ENCODE measurements around the gene C18orf32.
"Not testable (repeated sequence)": the region's sequence is repeated elsewhere in the genome, so short reads cannot be mapped to it uniquely, and the experiment has no call there.

Gene C18orf32

DNA sequence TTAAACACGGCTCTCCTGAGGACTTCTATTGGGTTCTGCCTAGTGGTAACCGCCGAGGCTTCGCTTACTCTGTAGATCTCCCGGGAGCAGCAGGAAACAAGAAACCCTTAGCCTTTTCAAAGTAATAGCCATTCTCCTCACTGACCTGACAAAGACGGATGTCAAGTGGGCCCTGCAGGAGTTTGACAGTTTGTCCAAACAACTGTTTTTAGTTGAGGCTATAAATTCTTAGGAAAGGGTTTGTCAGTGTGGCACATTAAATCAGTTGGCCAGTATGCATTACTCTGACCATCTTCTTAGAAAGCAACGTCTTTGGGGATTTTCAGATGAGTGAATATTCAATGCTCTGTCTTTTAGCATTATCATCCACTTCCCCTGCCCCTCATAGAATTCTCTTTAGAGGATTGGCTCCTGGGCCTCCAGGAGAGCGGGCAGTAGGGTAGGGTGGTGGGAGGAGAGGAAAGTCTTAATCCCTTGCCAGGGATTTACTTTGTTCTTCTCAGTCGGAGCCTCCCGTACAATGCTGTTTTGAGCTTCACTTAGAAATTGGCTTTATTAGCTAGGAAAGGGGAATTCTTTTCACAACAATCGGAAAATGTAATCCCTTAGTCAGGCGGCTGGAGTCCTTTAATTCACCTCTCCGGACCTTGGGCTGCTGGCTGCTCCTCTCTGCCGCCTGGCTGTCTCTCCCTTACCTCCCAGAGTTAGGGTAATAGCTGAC lies 13.3 kb upstream of the C18orf32 start:
- DNase-seq, result no peak

DNA sequence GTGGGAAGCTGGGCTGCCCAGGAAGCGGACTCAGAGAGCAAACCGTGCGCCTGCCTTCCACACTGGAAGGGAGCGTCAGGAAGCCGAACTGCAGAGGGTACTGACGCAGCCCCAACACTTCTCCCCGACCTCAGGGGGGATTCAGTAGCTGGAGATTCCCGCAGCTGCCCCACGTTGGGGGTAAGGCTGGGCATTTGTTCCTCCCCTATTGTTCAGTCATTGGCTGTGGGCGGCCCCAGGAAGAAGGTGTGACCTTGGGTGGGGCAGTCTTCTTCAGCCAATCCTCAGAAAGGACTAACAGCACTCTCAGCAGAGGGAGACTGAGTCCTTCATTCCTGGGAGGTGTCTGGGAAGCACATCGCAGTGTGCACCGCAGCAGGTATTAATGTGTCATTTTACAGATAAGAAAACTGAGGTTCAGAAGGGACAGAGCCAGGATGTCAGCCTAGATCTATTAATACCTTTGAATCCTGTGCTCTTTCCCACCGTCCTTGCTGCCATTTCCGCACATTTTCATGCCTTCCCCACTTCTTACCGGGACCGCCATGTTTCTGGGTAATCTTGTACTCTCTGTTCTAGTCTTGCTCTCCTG lies 12.1 kb upstream of the C18orf32 start:
- DNase-seq, result no peak

DNA sequence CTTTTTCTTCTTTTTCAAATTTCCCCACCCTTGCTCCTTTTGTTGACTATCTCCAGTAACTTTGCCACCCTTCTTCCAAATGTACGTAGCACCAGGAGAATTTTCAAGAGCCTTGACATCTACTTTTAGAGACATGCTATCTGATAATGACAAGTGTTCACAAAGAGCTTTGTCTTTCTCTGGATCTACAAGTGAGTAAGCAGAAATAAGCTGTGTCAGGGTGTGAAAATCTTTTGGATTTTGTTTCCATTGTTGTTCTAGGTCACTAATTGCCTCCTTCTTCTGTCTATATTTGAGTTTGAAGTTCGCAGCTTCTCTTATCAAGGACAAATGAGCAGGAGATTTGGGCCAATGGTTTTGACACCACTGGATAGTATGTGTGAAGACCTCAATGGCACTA lies 8.4 kb upstream of the C18orf32 start:
- DNase-seq, result no peak

DNA sequence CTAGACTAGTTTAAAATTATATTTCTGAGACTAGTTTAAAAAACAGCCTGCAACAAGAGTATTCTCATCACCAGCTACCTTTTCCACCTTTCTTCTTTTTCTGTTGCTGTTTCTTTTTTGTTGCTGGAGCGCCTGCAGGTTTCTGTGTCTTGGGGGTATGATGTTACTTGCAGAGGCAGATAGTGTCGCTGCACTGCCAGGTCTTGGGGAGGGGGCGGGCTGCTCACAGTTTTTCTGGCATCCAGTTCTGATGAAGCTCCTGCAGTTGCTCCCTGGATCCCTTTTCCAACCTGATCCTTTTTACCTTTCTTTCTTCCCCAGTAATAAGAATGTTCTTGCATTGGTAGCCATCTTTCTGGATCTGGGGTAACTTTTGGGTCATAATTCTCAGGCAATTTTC lies 8.0 kb upstream of the C18orf32 start:
- DNase-seq, result no peak

DNA sequence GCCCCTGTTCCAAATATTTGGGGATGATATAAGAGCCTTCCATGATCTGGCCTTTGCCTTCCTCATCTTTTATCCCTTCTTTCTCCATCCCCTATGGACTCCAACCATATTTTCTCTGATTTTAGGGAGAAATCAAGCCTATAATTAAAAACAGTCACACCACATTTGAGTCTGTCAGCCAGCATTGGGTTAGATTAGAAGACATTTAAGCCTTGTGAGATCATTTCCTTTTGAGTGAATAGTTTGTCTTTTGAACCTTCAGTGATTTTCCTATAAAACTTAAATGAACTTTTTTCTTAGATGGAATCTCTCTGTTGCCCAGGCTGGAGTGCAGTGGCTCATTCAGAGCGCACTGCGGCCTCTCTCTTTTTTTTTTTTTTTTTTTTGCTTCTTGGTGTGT lies 7.6 kb upstream of the C18orf32 start:
- no peak for DNase-seq

DNA sequence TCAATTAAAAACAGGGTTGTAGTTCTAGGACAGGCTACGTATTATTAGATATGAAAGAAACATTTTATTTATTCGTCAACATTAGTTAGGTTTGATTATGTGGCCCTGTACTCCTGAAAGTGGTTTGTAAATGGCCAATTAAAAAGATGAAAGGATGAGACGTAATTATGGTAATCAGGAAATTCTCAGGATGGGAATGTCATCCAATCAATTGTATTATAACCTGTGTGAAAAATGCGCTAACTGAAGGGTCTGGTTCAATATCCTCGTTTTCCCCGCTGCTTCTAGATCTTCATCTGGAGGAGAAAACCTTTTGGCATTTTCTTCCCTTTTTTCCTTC lies 5.6 kb upstream of the C18orf32 start:
- DNase-seq, result no peak

DNA sequence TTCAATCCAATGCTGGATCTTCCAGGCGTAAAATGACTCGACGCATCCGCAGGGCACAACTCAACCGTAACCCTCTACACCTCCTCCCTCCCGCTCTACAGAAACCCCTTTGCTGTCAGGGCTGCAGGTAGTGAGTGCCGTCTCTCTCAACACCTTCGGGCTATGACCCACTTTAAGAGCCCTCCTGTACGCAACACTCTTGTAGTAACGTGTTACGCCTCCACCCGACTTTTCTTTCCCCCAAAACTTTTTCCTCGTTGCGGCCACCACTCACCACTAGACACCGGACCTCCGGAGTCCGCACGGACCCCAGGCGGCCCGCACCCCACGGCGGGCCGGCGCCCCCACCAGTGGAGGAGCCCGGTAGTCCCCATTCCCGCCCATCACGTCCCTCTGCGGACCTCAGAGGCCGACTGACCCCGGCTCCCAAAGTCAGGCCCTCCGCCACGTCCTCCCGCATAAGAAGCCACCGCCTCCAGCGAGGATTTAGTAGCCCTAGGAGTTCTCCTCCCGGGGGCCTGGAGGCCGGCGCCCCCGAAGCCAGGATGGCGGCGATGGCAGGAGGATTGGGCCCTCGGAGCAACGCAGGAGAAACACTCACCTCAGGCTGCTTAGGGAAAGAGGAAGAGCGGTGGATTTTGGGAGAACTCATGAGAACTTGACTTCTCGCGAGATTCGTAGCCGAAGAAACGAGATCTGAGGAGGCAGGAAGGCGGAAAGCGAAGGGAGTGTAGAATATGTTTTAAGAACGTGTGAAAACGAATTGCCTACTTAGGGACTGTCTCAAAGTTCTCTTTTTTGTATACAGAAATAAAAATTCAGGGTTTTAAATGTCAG lies 5.0 kb upstream of the C18orf32 start, which contains the start of gene RPL17:
Gene RPL17 (minus strand): TSS at position 609 of the 837 bp plus-strand sequence.
- peak; percentile 93 for DNase-seq

DNA sequence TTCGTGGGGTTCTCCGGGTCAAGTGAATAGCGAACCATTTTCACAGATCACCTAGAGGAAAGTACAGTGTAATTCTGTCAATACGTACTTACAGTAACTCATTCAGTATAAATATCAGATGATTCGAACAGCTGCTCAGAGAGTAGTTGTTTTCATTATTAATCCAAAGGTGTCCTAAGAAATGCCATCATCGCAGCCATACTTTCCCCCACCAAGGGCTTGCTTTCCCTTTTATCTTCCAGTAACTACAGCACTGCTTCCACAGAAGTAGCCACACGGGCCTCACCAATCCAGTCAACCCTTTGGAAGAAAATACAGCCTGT lies 4.5 kb upstream of the C18orf32 start:
- no peak for DNase-seq

DNA sequence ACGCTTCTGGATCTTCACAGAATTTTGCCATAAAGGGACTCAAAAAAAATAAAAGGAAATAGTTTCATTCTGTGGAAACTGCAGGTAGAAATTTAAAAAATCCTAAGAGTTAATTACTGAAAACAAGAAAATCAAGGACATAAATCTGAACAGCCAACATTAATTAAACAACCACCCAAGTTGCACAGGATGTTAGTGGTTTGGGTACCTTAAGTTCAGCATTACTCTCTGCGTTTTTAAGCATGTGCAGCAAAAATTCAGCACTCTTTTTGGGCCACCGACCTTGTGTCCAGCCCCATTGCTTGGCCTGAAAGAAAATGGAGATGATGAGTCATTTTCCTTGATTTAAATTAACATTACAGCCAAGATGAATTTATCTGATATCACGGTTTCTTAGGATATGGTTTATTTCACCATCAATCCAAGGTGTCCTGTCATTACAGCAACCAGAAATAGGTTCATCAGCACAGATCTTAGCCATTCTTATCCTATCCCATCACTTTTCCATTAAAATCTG lies 3.3 kb upstream of the C18orf32 start:
- DNase-seq, result no peak

DNA sequence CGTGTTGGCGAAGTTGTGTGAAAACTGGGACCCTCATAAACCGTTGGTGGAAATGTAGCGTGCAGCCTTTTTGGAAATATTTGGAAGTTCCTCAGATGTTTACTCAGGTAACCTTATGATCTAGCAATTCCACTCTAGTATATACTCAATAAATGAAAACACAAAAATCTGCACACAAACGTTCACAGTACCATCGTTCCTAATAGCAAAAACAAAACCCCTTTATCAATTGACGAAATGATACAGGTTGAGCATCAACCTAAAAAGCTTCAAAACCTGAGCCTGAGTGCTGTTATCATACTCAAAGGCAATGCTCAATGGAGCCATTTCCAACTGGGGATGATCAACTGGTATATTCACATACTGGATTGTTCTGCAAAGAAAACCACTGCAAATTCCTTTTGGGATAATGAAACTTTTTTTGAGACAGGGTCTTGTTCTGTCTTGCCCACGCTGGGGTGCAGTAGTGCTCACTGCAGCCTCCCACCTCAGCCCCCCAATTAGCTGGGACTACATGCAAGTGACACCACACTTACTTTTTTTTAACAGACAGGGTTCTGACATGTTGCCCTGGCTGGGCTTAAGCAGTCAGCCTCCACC lies 777 bp upstream of the C18orf32 start:
- DNase-seq, result no peak

DNA sequence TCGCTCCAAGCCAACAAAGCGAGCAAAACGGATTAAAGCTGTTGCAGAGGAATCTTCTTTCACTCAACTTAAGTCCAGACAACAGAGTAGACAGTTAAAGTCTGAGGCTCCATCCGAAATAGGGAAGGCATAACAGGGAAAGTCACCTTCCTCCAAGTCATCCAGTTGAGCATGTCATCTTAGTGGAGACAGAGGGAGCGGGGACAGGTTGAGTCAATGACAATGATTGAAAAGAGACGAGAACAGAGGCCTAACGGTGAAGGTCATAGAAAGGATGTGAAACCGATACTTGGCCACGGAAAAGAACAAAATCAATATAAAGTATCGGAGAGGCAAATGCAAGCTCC lies 455 bp downstream of the C18orf32 start:
- DNase-seq, result no peak

DNA sequence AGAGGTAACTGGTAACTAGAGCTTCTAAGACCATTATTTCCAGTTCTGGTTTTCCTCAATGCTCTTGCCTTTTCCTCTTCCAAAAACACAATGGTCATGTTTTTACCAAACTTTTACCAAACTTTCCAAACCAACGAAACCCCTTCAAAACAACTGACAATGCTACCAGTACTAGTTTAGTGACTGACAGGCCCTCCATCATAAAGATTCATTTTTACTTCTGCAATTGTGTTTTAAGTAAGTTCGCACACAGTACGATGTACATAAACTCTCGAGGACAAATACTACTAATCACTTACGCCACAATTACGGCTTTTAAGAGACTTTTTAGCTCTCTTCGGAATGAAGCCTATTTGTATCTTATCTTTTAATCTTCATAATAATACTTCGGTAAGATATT lies 900 bp downstream of the C18orf32 start:
- DNase-seq, result no peak

DNA sequence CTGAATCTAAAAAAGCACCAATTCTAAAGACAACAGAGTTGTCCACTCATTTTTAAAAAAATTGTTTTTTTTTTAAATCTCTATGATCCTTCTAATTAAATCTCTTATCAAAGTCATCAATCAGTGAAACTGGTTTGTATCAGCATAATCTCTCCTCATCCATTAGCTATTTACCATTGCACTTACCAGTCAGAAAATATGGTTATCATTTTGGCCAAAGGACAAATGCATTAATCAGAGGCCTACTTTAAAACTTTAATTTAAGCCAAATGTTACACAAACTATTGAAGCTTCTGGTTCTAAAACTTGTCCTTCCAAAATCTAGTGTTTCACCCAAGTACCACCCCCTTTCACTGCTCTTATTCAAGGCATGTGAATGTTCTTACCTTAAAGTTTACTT lies 3.8 kb downstream of the C18orf32 start:
- DNase-seq, result no peak

DNA sequence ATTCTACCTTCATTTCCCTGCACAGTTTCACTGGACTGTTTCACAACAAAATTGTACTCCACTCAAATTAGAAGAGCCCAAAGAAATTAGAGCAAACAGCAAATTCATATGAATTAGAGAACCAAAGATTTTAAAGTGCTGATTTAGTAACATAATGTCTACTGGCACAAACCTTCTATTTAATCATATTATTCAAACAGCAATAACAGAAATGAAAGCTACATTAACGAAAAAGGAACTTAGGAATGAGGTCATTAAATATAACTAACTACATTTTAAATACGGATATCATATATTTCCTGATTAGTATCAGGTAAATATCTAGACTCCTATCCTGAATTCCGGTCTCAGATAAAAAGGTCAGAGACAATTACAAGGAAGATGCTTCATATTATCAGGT lies 5.1 kb downstream of the C18orf32 start:
- DNase-seq, result no peak

DNA sequence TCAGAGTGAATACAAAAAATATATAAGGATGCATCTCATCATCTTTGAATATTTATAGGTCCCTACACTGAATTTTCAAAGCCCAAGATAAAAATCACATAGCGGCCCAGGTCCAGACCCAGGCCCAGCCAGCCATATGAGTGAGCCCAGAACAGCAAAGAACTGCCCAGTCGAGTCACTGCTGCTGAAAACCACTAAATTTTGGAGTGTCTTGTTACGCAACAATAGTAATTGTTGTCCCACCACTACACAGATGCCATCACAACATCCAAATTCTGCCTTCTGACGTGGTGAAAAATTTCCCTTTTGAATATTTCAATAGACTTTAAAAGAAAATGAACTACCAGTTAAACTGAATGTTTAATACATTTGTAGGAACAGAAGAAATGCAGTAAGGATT lies 5.7 kb downstream of the C18orf32 start:
- DNase-seq, result no peak

DNA sequence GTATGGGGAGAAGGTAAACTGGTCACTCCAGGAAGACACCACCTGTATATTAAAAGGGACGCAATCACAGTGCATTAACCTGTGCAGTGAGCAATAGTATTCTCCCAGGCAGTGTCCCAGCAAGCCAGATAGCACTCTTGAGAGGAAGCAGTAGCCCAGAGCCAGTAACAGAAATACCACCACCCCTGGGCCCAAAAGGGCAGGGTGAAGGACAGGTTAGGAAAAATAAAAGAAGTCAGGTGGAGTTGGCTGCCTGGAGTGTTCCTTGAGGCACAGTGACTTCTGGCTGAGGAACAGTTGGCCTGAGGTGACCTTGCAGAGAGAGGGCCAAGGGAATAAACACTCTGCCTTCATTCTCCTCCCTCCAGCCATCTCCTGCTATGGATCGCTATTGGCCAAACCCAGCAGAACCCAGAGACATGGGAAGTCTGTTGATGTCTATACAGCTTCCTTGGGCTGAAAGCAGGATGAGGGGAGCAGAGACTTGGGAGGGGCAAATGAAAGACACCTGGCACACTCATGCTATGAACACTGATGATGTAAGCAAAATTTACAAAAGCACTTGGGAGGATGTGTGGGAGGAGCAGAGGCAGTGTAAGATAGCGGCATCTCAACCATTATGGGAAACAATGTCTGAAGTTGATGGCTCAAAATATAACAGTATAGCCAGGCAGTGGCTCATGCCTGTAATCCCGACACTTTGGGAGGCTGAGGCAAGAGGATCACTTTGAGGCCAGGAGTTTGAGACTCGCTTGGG lies 7.5 kb downstream of the C18orf32 start:
- DNase-seq, result no peak

DNA sequence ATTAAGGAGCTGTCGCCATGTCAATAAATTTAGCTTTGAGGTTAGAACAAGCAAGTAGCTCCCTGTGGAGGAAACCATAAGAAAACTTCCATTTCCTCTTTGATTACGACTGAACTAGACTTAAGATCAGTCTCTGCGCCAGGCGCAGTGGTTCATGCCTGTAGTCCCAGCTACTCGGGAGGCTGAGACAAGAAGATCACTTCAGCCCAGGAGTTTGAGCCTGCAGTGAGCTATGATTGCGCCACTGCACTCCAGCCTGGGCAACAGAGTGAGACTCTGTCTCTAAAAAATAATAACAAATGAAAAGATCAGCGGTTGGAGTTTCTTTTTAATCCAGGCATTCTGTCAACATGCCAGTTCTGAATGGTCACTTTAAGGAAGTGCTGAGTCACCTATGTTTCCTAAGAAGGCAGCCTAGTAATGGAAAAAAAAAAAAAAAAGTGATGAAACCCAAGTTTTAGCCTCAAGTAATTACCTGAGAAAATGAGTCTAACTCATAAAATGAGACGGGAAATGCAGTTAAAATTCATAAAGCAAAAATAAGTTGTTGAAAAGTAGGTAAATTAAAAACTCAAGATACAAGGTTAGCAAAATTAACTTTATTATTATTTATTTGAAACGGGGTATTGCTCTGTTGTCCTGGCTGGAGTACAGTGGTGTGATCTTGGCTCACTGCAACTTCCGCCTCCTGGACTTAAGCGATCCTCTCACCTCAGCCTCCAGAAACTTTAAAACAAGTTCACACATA lies 10.2 kb downstream of the C18orf32 start:
- DNase-seq, result no peak

DNA sequence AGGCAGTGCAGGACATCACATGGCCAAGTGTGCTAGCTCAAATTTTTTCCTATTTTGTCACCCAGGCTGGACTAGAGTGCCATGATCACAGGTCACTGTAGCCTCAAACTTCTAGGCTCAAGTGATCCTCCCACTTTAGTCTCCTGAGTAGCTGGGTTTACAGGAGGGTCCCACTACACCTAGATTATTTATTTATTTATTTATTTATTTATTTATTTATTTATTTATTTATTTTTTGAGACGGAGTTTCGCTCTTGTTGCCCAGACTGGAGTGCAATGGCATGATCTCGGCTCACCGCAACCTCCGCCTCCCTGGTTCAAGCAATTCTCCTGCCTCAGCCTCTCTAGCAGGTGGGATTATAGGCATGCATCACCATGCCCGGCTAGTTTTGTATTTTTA lies 12.1 kb downstream of the C18orf32 start:
- not testable (repeated sequence) for DNase-seq

DNA sequence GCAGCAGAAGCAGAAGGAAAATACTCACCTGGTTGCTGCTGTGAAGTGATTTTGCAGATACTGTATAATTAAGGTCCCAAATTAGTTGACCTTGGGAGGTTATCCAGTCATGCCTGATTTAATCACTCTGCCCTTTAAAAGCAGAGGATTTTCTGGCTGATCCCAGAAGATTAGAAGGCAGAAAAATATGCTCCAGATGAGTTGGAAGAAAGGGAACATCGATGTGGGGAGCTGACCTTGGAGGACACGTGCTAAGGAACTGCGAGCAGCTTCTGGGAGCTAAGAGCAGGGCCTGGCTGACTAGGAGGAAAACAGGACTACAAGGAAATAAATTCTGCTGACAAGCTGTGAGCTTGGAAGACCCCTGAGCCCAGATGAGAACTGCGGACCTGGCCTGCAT lies 13.3 kb downstream of the C18orf32 start:
- DNase-seq, result no peak

DNA sequence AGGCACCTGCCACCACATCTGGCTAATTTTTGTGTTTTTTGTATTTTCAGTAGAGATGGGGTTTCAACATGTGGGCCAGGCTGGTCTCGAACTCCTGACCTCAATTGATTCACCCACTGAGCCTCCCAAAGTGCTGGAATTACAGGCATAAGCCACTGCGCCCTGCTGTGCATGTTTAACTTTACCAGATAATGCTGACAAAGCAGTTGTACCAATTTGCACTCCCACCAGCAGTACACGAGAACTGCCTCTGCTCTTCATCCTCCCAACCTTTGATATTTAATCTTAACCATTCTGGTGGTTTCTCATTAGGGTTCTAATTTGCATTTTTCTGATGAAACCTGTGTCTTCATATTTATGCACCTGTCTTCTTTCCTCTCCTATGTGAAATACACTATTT lies 14.6 kb downstream of the C18orf32 start:
- no peak for DNase-seq

DNA sequence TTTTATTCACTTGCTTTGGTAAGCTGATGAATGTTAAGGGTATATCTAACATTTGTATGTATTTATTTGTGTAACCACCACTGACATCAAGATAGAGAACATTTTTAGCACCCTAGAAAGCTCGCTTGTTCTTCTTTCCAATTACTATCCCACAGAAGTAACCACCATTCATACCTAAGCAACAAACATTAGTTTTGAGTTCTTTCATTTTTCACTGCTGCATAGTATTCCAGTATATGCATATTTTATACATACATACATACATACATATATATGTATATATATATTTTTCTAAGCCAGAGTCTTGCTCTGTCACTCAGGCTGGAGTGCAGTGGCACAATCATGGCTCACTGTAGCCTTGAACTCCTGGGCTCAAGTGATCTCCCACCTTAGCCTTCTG lies 15.5 kb downstream of the C18orf32 start:
- no peak for DNase-seq

DNA sequence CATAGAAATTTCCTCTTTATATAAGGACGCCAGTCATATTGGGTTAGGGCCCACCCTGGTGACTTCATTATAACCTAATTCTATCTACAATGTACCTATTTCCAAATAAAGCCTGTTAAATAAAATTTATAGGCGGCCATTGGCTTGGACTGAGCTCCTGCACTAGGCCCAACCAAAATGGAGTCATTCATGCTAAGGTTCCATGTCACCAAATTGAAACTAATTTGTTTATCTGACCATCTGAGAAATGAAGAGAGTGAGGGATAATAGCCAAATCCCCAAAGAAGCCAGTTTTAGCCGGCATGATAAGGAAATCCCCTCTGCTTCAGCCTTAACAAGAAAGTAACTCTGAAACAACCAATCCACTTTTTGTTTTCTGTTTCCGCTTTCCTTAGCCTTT lies 19.4 kb downstream of the C18orf32 start:
- no peak for DNase-seq
